ENCODE results near the gene SPATA2L. TPM values are rescaled to one million over a fixed set of nuclear protein-coding genes. Genes with fewer than 3 reads are reported as not detected.

Gene SPATA2L
- total and polyA plus RNA-seq, 2 of the 13 experiments (the other 11 are each of a cell fraction or from before 2014, with no cell fraction given): 9.1 to 20.7 TPM

DNA sequence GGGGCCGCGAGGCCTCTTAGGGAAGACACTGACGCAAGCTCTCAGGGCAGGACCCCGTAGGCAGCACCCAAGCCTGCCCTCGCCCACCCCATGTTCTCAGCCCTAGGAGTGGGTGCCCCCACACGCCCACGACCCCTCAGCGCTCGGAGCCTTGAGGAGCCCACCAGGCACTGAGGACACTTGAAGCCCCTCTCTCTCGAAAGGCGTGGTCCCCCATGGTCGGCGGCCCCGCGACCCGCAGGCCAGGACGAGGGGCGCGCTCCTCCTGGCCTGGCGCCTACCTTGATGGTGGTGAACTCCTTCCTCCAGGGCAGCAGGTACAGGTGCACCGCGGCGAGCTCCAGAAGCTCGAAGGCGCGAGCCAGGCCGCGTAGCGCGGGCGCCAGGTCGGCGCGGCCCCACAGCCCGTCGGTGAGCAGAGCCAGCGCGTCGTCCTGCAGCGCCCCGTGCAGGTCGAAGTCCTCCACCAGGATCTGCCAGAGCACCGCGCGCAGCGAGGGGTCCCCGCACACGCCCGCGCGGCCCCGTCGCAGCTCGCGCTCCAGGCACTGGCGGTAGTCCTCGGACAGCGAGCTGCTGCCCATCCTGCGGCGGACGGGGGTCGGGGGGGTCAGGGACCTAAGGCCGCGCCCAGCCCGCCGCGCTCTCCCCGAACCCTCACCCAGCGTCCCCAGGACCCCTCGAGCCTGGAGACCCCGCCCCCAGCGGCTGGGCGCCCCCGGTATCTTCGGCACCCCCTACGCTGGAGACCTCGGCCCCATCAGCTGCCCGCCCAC, 668 bp downstream of the SPATA2L start (continued):
- TF ChIP-seq, protein P1, sequence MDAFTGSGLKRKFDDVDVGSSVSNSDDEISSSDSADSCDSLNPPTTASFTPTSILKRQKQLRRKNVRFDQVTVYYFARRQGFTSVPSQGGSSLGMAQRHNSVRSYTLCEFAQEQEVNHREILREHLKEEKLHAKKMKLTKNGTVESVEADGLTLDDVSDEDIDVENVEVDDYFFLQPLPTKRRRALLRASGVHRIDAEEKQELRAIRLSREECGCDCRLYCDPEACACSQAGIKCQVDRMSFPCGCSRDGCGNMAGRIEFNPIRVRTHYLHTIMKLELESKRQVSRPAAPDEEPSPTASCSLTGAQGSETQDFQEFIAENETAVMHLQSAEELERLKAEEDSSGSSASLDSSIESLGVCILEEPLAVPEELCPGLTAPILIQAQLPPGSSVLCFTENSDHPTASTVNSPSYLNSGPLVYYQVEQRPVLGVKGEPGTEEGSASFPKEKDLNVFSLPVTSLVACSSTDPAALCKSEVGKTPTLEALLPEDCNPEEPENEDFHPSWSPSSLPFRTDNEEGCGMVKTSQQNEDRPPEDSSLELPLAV (CRISPR knock-in tag; conservative IDR thresholded peaks at IDR 0.05; ENCODE audit: low read depth): no peak
- TF ChIP-seq ZZZ3 (CRISPR knock-in tag; IDR thresholded peaks at IDR 0.05; ENCODE audit: borderline replicate concordance) (no peak; the same call in 1 of the 2 replicates), KLF16 (CRISPR knock-in tag; IDR thresholded peaks at IDR 0.05) (0 out of 4 replicates have a peak, but pooled peaks of 1 of the 2 experiments have one; percentile 26), ZSCAN9 (CRISPR knock-in tag; IDR thresholded peaks at IDR 0.05; ENCODE audit: borderline replicate concordance) (no peak), SRSF1 (optimal IDR thresholded peaks at IDR 0.05; ENCODE audit: low read depth, low read length) (no peak), DR1 (CRISPR knock-in tag; IDR thresholded peaks at IDR 0.05) (no peak), GATAD2A (CRISPR knock-in tag; IDR thresholded peaks at IDR 0.05) (no peak), TRIM24 (CRISPR knock-in tag; IDR thresholded peaks at IDR 0.05) (no peak; the same call in 1 of the 2 replicates), NBN (conservative IDR thresholded peaks at IDR 0.05) (no peak), KDM1A (CRISPR knock-in tag; IDR thresholded peaks at IDR 0.05) (no peak; the same call in none of the 2 replicates), NR2C2 (CRISPR knock-in tag; IDR thresholded peaks at IDR 0.05; ENCODE audit: borderline replicate concordance) (no peak), ZNF232 (CRISPR knock-in tag; IDR thresholded peaks at IDR 0.05; ENCODE audit: borderline replicate concordance) (peak; percentile 61; the same call in 1 of the 2 replicates), ZNF138 (CRISPR knock-in tag; IDR thresholded peaks at IDR 0.05; ENCODE audit: low read depth) (peak; percentile 91; the same call in 1 of the 2 replicates), RCOR2 (CRISPR knock-in tag; IDR thresholded peaks at IDR 0.05) (no peak), ZNF616 (CRISPR knock-in tag; IDR thresholded peaks at IDR 0.05; ENCODE audit: low read depth) (no peak), EEA1 (CRISPR knock-in tag; IDR thresholded peaks at IDR 0.05; ENCODE audit: borderline replicate concordance) (peak; percentile 87; the same call in 1 of the 2 replicates), CBX1 (IDR thresholded peaks at IDR 0.05; ENCODE audit: low read depth) (no peak), NCOA5 (CRISPR knock-in tag; IDR thresholded peaks at IDR 0.05) (no peak), GATAD1 (CRISPR knock-in tag; IDR thresholded peaks at IDR 0.05) (no peak), ZSCAN25 (CRISPR knock-in tag; IDR thresholded peaks at IDR 0.05) (0 out of 2 replicates have a peak, but pooled peaks have one; percentile 57), ZFP62 (CRISPR knock-in tag; IDR thresholded peaks at IDR 0.05) (0 out of 2 replicates have a peak, but pooled peaks have one; percentile 48)
- TF ChIP-seq, protein P2, sequence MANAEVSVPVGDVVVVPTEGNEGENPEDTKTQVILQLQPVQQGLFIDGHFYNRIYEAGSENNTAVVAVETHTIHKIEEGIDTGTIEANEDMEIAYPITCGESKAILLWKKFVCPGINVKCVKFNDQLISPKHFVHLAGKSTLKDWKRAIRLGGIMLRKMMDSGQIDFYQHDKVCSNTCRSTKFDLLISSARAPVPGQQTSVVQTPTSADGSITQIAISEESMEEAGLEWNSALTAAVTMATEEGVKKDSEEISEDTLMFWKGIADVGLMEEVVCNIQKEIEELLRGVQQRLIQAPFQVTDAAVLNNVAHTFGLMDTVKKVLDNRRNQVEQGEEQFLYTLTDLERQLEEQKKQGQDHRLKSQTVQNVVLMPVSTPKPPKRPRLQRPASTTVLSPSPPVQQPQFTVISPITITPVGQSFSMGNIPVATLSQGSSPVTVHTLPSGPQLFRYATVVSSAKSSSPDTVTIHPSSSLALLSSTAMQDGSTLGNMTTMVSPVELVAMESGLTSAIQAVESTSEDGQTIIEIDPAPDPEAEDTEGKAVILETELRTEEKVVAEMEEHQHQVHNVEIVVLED (CRISPR knock-in tag; IDR thresholded peaks at IDR 0.05; ENCODE audit: borderline replicate concordance): peak; percentile 54; the same call in 1 of the 2 replicates
- TF ChIP-seq, protein P3, sequence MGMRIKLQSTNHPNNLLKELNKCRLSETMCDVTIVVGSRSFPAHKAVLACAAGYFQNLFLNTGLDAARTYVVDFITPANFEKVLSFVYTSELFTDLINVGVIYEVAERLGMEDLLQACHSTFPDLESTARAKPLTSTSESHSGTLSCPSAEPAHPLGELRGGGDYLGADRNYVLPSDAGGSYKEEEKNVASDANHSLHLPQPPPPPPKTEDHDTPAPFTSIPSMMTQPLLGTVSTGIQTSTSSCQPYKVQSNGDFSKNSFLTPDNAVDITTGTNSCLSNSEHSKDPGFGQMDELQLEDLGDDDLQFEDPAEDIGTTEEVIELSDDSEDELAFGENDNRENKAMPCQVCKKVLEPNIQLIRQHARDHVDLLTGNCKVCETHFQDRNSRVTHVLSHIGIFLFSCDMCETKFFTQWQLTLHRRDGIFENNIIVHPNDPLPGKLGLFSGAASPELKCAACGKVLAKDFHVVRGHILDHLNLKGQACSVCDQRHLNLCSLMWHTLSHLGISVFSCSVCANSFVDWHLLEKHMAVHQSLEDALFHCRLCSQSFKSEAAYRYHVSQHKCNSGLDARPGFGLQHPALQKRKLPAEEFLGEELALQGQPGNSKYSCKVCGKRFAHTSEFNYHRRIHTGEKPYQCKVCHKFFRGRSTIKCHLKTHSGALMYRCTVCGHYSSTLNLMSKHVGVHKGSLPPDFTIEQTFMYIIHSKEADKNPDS (CRISPR knock-in tag; IDR thresholded peaks at IDR 0.05): no peak; the same call in 1 of the 2 replicates
- TF ChIP-seq, protein P4, sequence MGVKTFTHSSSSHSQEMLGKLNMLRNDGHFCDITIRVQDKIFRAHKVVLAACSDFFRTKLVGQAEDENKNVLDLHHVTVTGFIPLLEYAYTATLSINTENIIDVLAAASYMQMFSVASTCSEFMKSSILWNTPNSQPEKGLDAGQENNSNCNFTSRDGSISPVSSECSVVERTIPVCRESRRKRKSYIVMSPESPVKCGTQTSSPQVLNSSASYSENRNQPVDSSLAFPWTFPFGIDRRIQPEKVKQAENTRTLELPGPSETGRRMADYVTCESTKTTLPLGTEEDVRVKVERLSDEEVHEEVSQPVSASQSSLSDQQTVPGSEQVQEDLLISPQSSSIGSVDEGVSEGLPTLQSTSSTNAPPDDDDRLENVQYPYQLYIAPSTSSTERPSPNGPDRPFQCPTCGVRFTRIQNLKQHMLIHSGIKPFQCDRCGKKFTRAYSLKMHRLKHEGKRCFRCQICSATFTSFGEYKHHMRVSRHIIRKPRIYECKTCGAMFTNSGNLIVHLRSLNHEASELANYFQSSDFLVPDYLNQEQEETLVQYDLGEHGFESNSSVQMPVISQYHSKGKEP (CRISPR knock-in tag; IDR thresholded peaks at IDR 0.05): no peak
